H1 (cell line): ENCODE measurements around the gene KCNT1. TPM values are rescaled to one million over a fixed set of nuclear protein-coding genes. Genes with fewer than 3 reads are reported as not detected.

Source experiments
- CTCF ChIA-PET: fragments of 300-600 bp; sonication (Branson Sonifier 250); formaldehyde crosslinking; loops from one replicate; lab custom pipeline; 2021; ENCODE audit not compliant: partially characterized antibody; lab: Charles Lee
- POLR2A ChIA-PET: fragments of 300-600 bp; sonication (Branson Sonifier 250); formaldehyde crosslinking; loops from one replicate; lab custom pipeline; 2021; ENCODE audit warnings: inconsistent platforms; ENCODE audit not compliant: partially characterized antibody; lab: Charles Lee
- DNase-seq, 2 experiments: peaks; one replicate each; pipeline versions ENCODE4 v3.0.0 to v3.0.0-alpha.2; 2010 to 2022; ENCODE audit warnings: low spot score in 2 of 2, low read depth in 1 of 2, mixed read lengths in 1 of 2
- FAIRE-seq: peaks from 2 replicates; lab custom pipeline; 2011; peaks lifted over from hg19 to GRCh38; lab: Jason Lieb, UNC
- H2AFZ ChIP-seq: 2 replicates; pipeline ENCODE4 v1.8.1; 2012; ENCODE audit warnings: low read length, inconsistent platforms
- H2AK5ac ChIP-seq: 2 replicates; pipeline ENCODE4 v1.6.1; 2013; ENCODE audit warnings: low read depth, low read length
- H2BK120ac ChIP-seq: replicated peaks from 2 replicates; pipeline ENCODE3; 2013; ENCODE audit warnings: low read depth, low read length, inconsistent platforms
- H2BK12ac ChIP-seq: 2 replicates; pipeline ENCODE4 v1.6.1; 2013; ENCODE audit warnings: low read depth, low read length
- H2BK15ac ChIP-seq: 2 replicates; pipeline ENCODE4 v1.6.1; 2013; ENCODE audit warnings: low read length
- H2BK20ac ChIP-seq: 2 replicates; pipeline ENCODE4 v1.6.1; 2013; ENCODE audit warnings: low read length
- H2BK5ac ChIP-seq: 2 replicates; pipeline ENCODE4 v1.6.1; 2013; ENCODE audit warnings: low read depth, low read length
- H3K14ac ChIP-seq: 2 replicates; pipeline ENCODE4 v1.6.1; 2013; ENCODE audit warnings: inconsistent platforms; ENCODE audit not compliant: insufficient read length
- H3K18ac ChIP-seq: 2 replicates; pipeline ENCODE4 v1.6.1; 2013; ENCODE audit warnings: low read length; ENCODE audit errors: extremely low read depth
- H3K23ac ChIP-seq: 2 replicates; pipeline ENCODE4 v1.6.1; 2013; ENCODE audit warnings: inconsistent platforms; ENCODE audit not compliant: insufficient read length
- H3K23me2 ChIP-seq: 2 replicates; pipeline ENCODE4 v1.6.1; 2013; ENCODE audit warnings: low read depth, low read length
- H3K27ac ChIP-seq: 2 replicates; pipeline ENCODE4 v1.6.1; 2011; ENCODE audit warnings: low read depth, low read length, inconsistent platforms
- H3K27me3 ChIP-seq, 4 experiments: replicated peaks in 1 of 4; 1 replicate in 1 of 4; 2 replicates in 3 of 4; pipeline versions ENCODE4 v1.6.1 to v1.8.1; 2011 to 2013; ENCODE audit warnings: low read length in 3 of 4, mild to moderate bottlenecking in 3 of 4, inconsistent platforms in 2 of 4, mixed read lengths in 2 of 4, moderate library complexity in 1 of 4; ENCODE audit not compliant: control insufficient read depth in 3 of 4, insufficient read depth in 3 of 4; ENCODE audit errors: extremely low read depth in 1 of 4
- H3K36me3 ChIP-seq, 4 experiments: 2 replicates each; pipeline versions ENCODE4 v1.6.1 to v1.8.1; 2011 to 2013; ENCODE audit warnings: mild to moderate bottlenecking in 4 of 4, low read length in 3 of 4, moderate library complexity in 2 of 4, control low read depth in 1 of 4, inconsistent platforms in 1 of 4; ENCODE audit not compliant: insufficient read depth in 4 of 4, control insufficient read depth in 2 of 4
- H3K4ac ChIP-seq: replicated peaks from 2 replicates; pipeline ENCODE3; 2013; ENCODE audit warnings: low read length, low read depth, mixed read lengths, inconsistent platforms; ENCODE audit not compliant: insufficient read length
- H3K4me1 ChIP-seq, 4 experiments: replicated peaks in 1 of 4; 1 replicate in 1 of 4; 2 replicates in 3 of 4; pipeline versions ENCODE4 v1.6.1 to v1.8.1; 2011 to 2013; ENCODE audit warnings: low read length in 3 of 4, inconsistent platforms in 2 of 4, mixed read lengths in 1 of 4; ENCODE audit not compliant: insufficient read depth in 4 of 4, control insufficient read depth in 3 of 4
- H3K4me2 ChIP-seq, 2 experiments: 2 replicates each; pipeline versions ENCODE4 v1.6.1 to v1.8.1; 2011 to 2013; ENCODE audit warnings: low read depth in 2 of 2, low read length in 2 of 2, control low read depth in 1 of 2, inconsistent platforms in 1 of 2, mild to moderate bottlenecking in 1 of 2; ENCODE audit not compliant: insufficient read depth in 1 of 2
- H3K4me3 ChIP-seq, 4 experiments: fragments of 200-600, 300-600 bp in 1 of 4; sonication (generic), shearing (Covaris generic), sonication (Bioruptor Twin) in 1 of 4; 2 replicates each; pipeline versions ENCODE4 v1.5.1 to v1.8.1; 2011 to 2016; ENCODE audit warnings: low read length in 4 of 4, low read depth in 3 of 4, control low read depth in 2 of 4, inconsistent platforms in 2 of 4, mild to moderate bottlenecking in 2 of 4, mixed read lengths in 1 of 4, moderate library complexity in 1 of 4; ENCODE audit not compliant: insufficient read depth in 2 of 4; ENCODE audit errors: extremely low read depth in 1 of 4
- H3K56ac ChIP-seq: replicated peaks from 2 replicates; pipeline ENCODE3; 2013; ENCODE audit warnings: low read depth, mild to moderate bottlenecking, mixed read lengths, low read length, inconsistent platforms; ENCODE audit not compliant: insufficient read length
- H3K79me1 ChIP-seq: 2 replicates; pipeline ENCODE4 v1.6.1; 2013; ENCODE audit warnings: low read depth, low read length, control low read depth
- H3K79me2 ChIP-seq, 2 experiments: 2 replicates each; pipeline versions ENCODE4 v1.6.1 to v1.8.1; 2012 to 2013; ENCODE audit warnings: low read length in 2 of 2, mild to moderate bottlenecking in 2 of 2, inconsistent platforms in 1 of 2; ENCODE audit not compliant: insufficient read depth in 2 of 2, control insufficient read depth in 1 of 2
- H3K9ac ChIP-seq, 4 experiments: replicated peaks in 1 of 4; 1 replicate in 1 of 4; 2 replicates in 3 of 4; pipeline versions ENCODE4 v1.6.1 to v1.8.1; 2011 to 2013; ENCODE audit warnings: low read depth in 3 of 4, low read length in 3 of 4, control low read depth in 2 of 4, mild to moderate bottlenecking in 2 of 4, moderate library complexity in 2 of 4, inconsistent platforms in 1 of 4; ENCODE audit errors: extremely low read depth in 1 of 4
- H3K9me3 ChIP-seq, 2 experiments: 2 replicates each; pipeline versions ENCODE4 v1.6.1 to v1.8.1; 2012 to 2013; ENCODE audit warnings: mild to moderate bottlenecking in 2 of 2, moderate library complexity in 2 of 2, control low read depth in 1 of 2, inconsistent platforms in 1 of 2, low read depth in 1 of 2, low read length in 1 of 2, mixed read lengths in 1 of 2; ENCODE audit not compliant: insufficient read depth in 2 of 2
- H4K20me1 ChIP-seq, 2 experiments: replicated peaks in 1 of 2; 2 replicates each; pipeline versions ENCODE3 to v1.8.1; 2011 to 2013; ENCODE audit warnings: inconsistent platforms in 2 of 2, low read length in 2 of 2, mild to moderate bottlenecking in 1 of 2; ENCODE audit not compliant: insufficient read depth in 2 of 2, control insufficient read depth in 1 of 2
- H4K5ac ChIP-seq: 2 replicates; pipeline ENCODE4 v1.6.1; 2013; ENCODE audit warnings: low read length, low read depth, mixed read lengths, inconsistent platforms; ENCODE audit not compliant: insufficient read length
- H4K8ac ChIP-seq: 2 replicates; pipeline ENCODE4 v1.8.0; 2013; ENCODE audit warnings: mild to moderate bottlenecking, moderate library complexity, low read length, inconsistent platforms; ENCODE audit not compliant: insufficient read depth; ENCODE audit errors: extremely low read depth
- H4K91ac ChIP-seq: replicated peaks from 2 replicates; pipeline ENCODE3; 2013; ENCODE audit warnings: low read length, mixed read lengths, inconsistent platforms; ENCODE audit not compliant: insufficient read length
- GTF2F1 ChIP-seq: IDR thresholded peaks from 2 replicates; pipeline ENCODE4 v1.6.1; 2012; ENCODE audit warnings: low read depth, low read length, improper control_type of control experiment, borderline replicate concordance
- KDM4A ChIP-seq: IDR thresholded peaks from one replicate; pipeline ENCODE4 v1.7.1; 2012; ENCODE audit warnings: low read depth, mild to moderate bottlenecking, moderate library complexity, low read length, inconsistent platforms; ENCODE audit not compliant: severe bottlenecking
- WGBS, 2 experiments: shearing (Covaris generic) in 1 of 2; methylation state at CpG; one replicate each; pipeline versions ENCODE4 v1.1.6 to v1.1.7; 2013 to 2015; ENCODE audit warnings: low lambda C conversion rate in 2 of 2, mixed read lengths in 2 of 2, inconsistent platforms in 1 of 2, low coverage in 1 of 2, missing lambda C conversion rate in 1 of 2; ENCODE audit not compliant: insufficient replicate concordance in 2 of 2, insufficient coverage in 1 of 2, insufficient read length in 1 of 2; ENCODE audit errors: extremely low coverage in 1 of 2, missing lambda C conversion rate in 1 of 2; 5-methylcytosine and 5-hydroxymethylcytosine counted together
- polyA plus RNA-seq, 7 experiments: library from polyadenylated mRNA; depleted of rRNA in 3 of 7; stranded (reverse) in 5 of 7; unstranded in 2 of 7; fragments of >200 nt in 5 of 7; fragments of 200-250 nt in 2 of 7; gene quantifications; 1 replicate in 5 of 7; 2 replicates in 1 of 7; 4 replicates in 1 of 7; pipeline versions ENCODE4 v1.2.1 to v1.2.3, GENCODE V29; 2011 to 2013; ENCODE audit warnings: missing spikeins in 2 of 7, mixed read lengths in 2 of 7
- total RNA-seq: library from RNA; stranded (reverse); fragmentation: NEBNext Ultra II Directional; extraction: Animal tissue kit (Norgen Biotek cat#: 25700); gene quantifications from 2 replicates; pipeline ENCODE4 v1.2.1, GENCODE V29; 2021

Gene KCNT1
- total and polyA plus RNA-seq, 2 of the 8 experiments (the other 6 are each of a cell fraction or from before 2014, with no cell fraction given) = 0.13 to 0.20 TPM

DNA sequence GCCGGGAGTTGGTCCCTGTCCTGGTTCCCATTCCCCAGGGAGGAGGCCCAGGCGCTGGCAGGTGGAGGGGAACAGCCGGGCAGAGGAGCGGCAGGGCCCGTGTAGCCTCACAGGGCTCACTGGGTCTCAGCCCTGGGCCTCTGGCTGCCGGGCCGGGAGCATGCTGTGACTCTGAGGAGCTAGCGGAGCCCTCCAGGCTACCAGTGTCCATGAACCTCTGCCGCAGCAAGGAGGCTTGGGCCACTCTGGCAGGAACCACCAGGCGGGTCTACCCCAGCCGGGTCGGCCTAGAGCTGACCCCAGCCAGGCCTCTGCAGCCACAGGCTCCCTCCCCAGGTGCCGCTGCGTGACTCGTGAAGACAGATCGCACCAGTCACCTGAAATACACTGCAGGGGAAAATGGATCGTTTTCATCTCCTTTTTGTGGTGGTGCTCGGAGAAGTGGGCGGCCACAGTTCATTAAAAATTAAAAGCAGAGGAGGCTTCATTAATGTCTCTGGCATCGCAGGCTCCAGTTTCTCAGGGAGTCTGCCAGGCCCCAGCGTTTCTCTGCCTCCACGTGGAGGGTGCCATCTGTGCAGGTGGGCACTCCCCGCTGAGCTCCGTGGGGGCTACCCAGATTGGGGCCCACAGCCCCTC, 43.8 kb downstream of the KCNT1 start:
- H3K27me3 ChIP-seq = no peaks in the 10 kb centered on the region
- no peak overlapping the region for H2BK5ac ChIP-seq
- no peak overlapping the region for H2BK15ac ChIP-seq
- no peak overlapping the region for H3K9ac ChIP-seq
- no peak overlapping the region for H2BK120ac ChIP-seq
- no peaks in the 10 kb centered on the region; a peak in 1 of 7 replicates for H3K4me1 ChIP-seq
- H3K79me1 ChIP-seq = no peaks in the 10 kb centered on the region
- no peaks in the 10 kb centered on the region for H3K36me3 ChIP-seq
- H2AK5ac ChIP-seq = no peak overlapping the region
- POLR2A ChIA-PET = interaction anchor here (0.7 kb wide), 1 partner anchor 79 kb away, joined by 3 read pairs; no protein-coding TSS in a partner anchor
- no peak overlapping the region for H3K4me2 ChIP-seq
- DNase-seq = no peak
- no peaks in the 10 kb centered on the region for H3K23me2 ChIP-seq
- no peak overlapping the region for H3K14ac ChIP-seq
- H3K79me2 ChIP-seq = no peaks in the 10 kb centered on the region
- H3K56ac ChIP-seq = no peak overlapping the region
- H2BK20ac ChIP-seq = no peak overlapping the region
- no peak overlapping the region for H3K23ac ChIP-seq
- H3K4ac ChIP-seq = no peak overlapping the region
- H3K9me3 ChIP-seq = no peaks in the 10 kb centered on the region
- H3K18ac ChIP-seq = no peak overlapping the region
- no peak for FAIRE-seq
- no peak overlapping the region for H3K27ac ChIP-seq
- no peaks in the 10 kb centered on the region for H4K20me1 ChIP-seq
- no peak overlapping the region for H2AFZ ChIP-seq
- no peak overlapping the region for H3K4me3 ChIP-seq
- no peak overlapping the region for H4K8ac ChIP-seq
- no peak for TF ChIP-seq KDM4A
- no peak for TF ChIP-seq GTF2F1
- WGBS, 2 experiments = 92% methylated on average over 23 of the region's 24 CpGs; no CpG with 5 or more reads in 1 of the 2 experiments
- H4K91ac ChIP-seq = no peak overlapping the region
- H2BK12ac ChIP-seq = no peak overlapping the region
- CTCF ChIA-PET = interaction anchor here (0.9 to 1.3 kb wide), 3 partner anchors 43 to 143 kb away, joined by 3 to 5 read pairs (median 3); no protein-coding TSS in a partner anchor
- no peak overlapping the region for H4K5ac ChIP-seq
